SIG-M5 treated with dmso at 0.1 percent for 504 hours (cell line): ENCODE measurements around the gene PDE4B.

Experiments
- DNase-seq: peaks from one replicate; lab custom pipeline; 2025; ENCODE audit not compliant: unreplicated experiment; lab: John Stamatoyannopoulos, UW

Gene PDE4B

DNA sequence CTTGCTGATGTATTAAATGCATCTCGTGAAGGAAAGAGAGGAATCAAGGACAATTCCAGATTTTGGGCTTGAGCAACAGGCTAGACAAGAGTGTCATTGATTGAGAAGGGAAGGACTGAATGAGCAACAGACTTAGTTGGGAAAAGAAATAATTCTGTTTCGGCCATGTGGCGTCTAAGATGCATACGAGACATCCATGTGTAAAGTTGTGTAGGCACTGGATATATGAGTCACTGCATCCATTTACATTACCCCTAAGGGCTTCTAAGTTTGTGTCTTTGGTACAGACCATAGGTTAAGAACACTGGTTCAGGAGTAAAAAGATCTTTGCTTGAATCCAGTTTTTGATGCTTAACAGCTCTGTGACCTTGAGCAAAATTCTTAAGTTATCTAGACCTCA lies 434.3 kb downstream of the PDE4B start:
- DNase-seq: no peak

DNA sequence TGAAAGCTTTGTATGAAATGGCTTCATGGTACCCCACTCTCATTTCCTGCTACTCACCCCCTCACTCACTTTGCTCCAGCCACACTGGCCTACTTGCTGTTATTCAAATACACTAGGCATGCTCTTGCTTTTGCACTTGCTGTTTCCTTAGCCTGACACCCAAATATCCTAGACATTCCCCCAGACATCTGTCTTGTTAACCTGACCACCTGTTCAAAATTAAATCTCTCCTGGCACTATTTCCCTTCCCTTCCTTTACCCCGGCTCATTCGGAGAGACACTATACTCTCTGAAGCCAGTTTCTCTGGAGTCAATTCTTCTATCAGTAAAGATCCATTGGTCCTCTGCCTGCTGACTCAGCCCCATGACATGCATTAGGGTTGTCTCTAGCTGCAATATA lies 435.3 kb downstream of the PDE4B start:
- DNase-seq: no peak

GRCh38 chr1:66231217-66231616 lies 438.5 kb downstream of the PDE4B start:
- no peak for DNase-seq

DNA sequence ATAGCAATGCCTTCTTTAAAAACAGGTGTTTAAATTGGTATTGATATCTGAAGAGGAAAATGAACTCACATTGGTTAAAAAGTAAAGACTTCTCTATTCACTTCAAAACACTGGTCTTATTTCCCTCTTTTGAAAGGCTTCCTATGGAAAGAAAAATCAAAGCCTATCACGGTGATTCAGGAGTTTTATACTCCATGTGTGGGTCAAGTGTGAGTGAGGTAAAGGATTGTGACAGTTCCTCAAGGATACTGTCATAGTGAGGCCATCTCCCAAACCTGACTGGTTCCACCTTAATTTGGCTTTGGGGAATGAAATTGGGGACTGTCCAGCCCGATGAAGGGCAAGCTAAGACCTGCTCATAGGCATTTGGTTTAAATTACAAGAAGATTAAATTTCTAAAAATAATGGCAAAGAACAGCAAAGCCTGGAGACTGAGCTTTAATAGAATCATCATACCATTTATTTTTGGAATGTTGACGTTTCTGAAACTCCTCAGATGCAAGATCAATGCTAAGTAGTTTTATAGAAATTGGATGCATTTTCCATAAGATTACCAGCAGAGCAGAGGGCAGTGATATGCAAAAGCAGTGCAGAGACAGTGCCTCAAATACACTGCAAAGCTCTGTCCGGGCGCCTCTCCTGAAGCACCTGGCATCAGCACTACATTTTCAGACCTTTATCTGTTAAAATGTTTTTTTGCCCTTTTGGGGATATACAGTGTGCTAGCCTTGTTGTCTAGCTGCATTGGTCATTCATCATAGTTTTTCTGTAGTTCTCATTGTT lies 439.2 kb downstream of the PDE4B start:
- DNase-seq: no peak

DNA sequence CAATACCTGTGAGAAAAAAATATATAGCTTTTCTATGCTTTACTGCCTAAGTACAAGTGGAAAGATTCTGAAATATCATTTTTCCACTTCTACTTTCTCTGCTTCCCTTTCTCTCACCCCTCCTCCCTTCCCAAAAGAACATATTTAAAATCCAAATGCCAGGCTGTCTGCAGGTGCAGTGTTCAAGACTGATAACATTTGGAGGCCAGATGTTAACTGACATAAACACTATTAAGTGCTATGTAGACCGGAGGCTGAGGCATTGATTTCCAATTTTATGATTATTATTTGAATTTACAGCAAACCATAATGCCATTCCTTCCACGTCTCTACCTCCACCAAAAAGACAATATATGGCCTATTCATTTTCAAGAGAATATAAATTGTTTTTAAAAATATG lies 444.3 kb downstream of the PDE4B start:
- DNase-seq: no peak

DNA sequence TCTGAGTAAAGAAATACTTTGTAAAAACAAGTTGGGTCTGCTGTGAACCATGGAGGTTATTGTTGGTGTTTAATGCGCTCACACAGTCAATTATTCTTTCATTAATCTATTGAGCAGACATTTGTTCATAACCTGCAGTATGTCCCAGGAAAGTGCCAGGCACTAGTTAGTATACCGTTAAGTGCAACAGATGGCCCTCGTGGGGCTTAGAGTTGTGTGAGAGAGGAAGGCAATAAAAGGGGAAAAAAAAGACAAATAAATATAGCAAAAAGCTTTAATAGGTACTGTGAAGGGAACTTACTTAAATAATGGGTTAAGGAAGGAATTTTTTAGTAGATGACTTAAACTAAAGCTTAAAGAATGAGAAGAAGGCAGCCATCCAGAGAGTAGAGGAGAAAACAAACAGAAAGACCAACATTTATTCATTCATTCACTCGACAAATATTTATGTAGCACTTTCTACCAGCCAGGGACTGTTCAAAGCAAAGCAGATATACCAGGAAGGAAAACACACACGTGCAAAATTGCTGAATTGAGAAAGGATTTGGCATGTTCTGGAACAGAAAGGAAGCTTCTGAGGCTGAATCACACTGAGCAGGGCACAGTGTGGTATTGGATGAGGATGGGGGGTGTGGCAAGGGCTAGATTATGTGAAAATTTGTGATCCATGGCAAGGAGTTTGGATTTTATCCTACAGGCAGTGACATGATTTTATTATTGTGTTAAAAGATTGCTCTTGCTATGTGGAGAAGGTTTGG lies 445.2 kb downstream of the PDE4B start:
- no peak for DNase-seq

DNA sequence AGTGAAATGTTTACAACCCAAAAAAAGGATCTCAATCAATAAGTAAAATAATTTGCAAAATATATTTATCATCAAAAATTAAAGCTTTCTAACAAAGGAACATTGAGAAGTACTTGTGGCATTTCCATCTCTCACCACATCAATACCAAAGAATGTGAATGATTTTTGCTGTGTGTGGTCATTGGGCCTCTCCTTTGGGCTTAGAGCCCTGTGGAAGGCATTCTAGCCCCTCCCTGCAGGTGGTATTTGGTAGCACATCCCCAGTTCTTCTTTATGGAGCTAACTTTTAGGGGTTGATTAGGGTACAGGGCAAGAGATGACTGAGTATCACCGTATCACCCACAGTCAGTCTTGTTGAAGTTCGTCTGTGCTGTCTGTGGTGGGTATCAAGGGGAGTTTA lies 447.1 kb downstream of the PDE4B start:
- DNase-seq: peak; percentile 2

GRCh38 chr1:66240491-66241484 lies 448.1 kb downstream of the PDE4B start:
- DNase-seq: no peak

GRCh38 chr1:66242646-66243547 lies 450.2 kb downstream of the PDE4B start:
- peak; percentile 64 for DNase-seq

GRCh38 chr1:66243548-66244130 lies 450.9 kb downstream of the PDE4B start:
- DNase-seq: no peak

DNA sequence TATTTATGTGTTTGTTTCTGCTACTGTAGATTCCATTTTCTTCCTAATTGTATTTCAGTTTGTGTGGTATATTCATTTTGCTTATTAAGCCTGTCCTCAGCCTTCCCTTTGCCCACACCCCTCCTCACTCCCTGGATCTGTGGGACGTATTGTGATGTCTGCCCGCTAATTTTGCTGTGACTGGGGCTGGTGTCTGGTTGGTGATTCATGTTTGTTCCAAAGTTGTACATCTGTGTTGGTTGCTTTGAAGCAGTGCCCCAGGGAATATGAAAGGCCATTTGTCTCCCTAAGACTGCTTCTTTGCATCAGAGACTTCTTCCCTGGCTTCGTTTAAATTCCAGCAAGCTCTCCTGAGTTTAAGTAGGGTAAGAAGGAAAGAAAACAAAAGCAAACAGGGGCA lies 451.7 kb downstream of the PDE4B start:
- no peak for DNase-seq

DNA sequence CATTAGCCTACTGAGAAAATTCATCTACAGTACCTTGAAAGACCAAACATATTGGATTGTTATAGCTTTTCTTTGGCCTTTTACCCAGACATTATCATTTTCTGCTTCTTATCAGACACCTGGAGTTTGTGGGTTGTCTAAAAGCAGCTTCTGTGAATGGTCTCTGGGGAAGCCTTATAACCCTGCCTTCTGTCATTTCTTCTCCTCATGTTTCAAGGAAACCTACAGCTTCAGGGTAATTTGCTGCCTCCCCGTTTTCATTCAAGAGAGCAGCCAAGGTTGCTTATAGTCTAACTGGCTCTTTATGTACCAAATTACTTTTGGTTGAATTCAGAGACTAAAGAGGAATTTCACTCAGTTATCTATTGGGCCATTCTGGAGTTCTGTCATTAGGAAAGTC lies 453.0 kb downstream of the PDE4B start:
- no peak for DNase-seq

DNA sequence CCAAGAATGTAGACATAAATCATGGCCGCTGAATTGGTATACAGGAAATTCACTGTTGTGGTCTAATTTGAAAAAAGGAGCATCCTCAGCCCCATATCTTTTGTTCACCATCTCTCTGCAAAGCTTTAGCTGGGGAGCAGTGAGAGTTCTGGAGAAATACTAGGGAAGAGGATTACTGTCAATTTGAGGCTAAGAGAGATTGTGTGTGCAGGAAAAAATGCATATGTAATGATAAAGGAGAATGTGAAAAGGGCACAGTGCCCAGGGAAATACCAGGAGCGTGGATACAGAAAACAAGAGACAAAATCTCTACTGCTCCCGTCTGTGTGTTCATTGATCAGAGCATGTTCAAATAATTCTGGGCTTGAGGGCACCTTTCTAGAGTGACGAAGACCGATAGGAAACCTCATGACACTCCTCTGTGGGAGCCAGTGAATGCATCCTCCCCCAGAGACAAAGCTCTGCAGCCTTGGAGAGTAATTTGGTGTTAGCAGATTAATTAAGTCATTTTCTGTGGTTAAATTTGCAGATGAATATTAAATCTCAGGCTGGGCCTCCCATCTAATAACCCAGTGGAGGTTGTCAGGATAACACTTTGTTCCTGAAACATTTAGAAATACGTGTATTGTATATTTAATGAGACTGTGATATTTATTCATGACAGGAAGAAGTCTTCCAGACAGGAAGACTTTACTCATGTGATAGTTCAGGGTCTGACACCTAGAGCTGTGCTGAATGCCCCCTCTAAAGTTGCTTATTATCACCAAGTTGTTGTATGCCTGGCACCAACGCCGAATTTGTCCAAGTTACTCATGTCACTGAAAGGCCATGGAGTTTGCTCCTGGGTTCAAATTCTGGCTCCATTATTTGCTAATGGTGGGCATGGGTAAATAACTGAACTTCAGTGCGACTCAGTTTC lies 453.9 kb downstream of the PDE4B start:
- no peak for DNase-seq

DNA sequence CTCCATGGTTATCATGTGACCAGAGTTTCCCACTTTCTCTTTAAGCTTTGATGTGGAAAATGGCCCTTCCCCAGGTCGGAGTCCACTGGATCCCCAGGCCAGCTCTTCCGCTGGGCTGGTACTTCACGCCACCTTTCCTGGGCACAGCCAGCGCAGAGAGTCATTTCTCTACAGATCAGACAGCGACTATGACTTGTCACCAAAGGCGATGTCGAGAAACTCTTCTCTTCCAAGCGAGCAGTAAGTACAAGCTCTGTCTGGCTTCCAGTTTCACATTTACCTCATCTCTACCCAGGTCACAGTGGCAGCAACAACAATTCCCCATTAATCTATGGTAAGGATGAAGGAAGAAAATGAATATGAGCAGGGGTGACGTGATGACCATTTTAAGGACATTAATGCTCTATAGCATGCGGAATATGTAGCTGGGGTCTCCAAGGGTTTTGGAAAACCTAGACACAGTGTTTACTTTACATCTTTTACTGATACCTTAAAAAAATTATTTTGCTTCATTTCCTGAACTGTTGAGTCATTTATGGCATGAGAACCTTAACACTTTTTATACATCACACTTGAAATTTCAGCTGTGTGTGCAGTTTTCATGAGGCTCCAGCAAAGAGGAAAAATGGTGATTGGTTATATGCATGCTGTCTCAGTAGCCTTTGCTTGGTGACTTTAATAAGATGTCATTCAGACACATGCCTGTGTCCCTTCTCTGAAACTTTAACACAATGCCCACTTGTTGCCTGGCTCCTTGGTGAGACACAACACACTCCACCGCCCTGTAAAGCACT lies 454.9 kb downstream of the PDE4B start:
- DNase-seq: no peak

- DNase-seq: no peak
Observed at GRCh38 chr1:66248257-66248656, 455.6 kb downstream of the PDE4B start.

DNA sequence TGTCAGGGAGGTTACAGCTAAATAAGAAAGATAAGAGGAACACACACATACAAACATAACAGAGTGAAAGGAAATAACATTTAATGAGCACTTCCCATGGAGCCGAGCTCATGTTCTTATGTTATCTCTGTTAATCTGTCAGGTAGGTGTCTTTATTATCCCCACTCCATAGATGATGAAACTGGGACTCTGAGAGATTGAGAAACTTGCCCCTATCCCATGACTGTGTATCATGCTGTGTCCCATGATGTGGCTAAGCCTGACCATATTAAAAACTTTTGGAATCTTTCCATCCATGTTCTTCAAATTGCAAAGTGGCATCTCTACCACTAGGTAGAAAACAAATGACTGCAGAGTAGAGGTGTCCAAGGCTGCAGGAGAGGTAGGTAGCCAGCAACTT lies 456.1 kb downstream of the PDE4B start:
- no peak for DNase-seq

GRCh38 chr1:66250075-66250474 lies 457.4 kb downstream of the PDE4B start:
- no peak for DNase-seq

DNA sequence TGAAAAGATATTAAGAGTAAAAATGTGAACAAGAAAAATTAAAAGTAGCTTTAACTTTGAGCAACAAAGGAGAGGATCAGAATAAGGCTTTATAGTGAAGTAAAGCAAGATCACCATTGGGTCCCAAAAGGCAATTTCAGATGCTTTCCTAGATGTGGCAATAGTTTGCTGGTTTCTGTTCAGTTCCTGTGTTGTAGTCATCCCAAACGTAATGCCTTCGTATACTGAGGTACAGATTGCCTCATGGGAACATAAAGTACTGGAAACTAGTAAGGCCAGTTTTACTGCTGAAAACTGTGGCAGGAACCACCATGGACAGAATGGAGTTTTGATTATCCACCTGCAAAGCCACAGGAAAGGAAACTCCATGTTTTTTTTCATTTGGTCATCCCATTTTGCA lies 457.8 kb downstream of the PDE4B start:
- DNase-seq: peak; percentile 80
